GM19452 (cell line): ENCODE results near the gene HCN2.

Experiments used
- ATAC-seq: cut with Tn5 transposase; IDR thresholded peaks from one replicate; pipeline ENCODE4 v1.9.1; 2021; ENCODE audit not compliant: unreplicated experiment

Gene HCN2

GRCh38 chr19:589693-590395, at the start of gene HCN2:
Gene HCN2, plus strand, starts transcription at chr19:589881. Its CDS starts 65 bp downstream, at chr19:589946.
- no peak for ATAC-seq

DNA sequence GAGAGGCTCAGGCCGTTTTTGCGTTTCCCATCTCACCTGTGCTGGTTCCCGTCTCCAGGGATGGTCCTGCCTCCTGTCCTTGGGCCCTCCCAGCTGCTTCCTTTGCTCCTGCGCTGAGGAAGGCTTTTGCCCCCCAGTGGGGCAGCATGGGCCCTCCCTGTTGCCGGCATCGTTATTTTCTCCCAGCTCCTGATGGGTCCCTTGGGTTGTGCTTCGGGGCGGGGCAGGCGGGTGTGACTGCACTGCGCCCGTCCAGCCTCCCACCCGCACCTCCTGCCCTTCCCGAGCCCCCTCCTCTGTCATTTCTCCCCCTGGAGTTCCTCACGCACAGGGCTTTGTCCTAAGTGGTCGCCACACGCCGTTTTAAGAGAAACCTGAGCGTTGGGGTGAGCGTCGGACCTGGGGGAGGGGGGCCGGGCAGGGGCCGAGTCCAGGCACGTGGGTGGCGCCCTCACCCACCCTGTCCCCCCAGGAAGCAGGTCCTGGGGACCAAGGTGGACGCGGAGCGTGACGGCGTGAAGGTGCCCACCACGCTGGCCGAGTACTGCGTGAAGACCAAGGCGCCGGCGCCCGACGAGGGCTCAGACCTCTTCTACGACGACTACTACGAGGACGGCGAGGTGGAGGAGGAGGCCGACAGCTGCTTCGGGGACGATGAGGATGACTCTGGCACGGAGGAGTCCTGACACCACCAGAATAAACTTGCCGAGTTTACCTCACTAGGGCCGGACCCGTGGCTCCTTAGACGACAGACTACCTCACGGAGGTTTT, 48.6 kb upstream of the HCN2 start:
- no peak for ATAC-seq

GRCh38 chr19:541699-542098, 48.0 kb upstream of the HCN2 start:
- ATAC-seq = no peak

- no peak for ATAC-seq
Observed at GRCh38 chr19:542173-542866, 47.4 kb upstream of the HCN2 start.

- ATAC-seq = no peak
Observed at GRCh38 chr19:543910-544608, 45.6 kb upstream of the HCN2 start, which contains the start of gene GZMM. Gene GZMM, plus strand, starts transcription at chr19:544053. Its CDS starts 19 bp downstream, at chr19:544072.

- no peak for ATAC-seq
Observed at GRCh38 chr19:547117-547516, 42.6 kb upstream of the HCN2 start.

DNA sequence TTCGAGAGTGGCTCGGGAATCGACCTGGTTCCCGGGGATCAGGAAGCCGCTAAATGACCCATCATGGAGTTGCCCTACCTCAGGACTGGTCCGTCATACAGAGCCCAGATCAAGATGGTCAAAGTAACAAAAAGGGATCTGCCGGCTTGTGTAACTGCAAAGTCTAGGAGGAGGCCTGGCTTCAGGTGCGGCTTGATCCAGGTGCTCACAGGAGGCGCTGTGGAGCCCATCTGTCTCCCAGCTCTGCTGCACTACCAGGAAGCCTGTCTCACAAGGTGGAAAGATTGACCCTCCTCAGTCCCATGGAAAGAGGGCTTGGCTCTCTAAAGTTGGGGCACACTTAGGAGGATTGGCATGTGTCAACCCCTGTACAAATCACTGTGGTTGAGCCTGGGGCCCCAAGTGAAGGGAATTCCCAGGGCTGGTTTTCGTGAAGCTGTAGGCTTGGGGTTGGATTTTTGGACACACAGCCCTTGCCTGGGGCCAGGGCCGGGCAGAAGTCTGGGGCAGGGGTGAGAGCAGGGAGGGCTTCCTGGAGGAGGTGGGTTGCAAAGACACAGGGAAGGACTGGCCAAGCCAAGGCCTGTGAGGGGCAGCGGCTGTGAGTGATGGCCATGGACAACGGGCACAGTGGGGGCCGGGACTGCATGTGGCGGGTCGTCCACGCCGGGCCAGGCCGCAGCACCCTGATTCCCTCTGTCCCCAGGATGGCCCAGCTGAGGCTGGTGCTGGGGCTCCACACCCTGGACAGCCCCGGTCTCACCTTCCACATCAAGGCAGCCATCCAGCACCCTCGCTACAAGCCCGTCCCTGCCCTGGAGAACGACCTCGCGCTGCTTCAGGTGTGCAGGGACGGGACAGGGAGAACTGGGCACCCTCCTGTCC, 41.6 kb upstream of the HCN2 start:
- no peak for ATAC-seq

- ATAC-seq = no peak
Observed at GRCh38 chr19:548886-549830, 40.5 kb upstream of the HCN2 start.

- ATAC-seq = no peak
Observed at GRCh38 chr19:554817-555216, 34.9 kb upstream of the HCN2 start.

DNA sequence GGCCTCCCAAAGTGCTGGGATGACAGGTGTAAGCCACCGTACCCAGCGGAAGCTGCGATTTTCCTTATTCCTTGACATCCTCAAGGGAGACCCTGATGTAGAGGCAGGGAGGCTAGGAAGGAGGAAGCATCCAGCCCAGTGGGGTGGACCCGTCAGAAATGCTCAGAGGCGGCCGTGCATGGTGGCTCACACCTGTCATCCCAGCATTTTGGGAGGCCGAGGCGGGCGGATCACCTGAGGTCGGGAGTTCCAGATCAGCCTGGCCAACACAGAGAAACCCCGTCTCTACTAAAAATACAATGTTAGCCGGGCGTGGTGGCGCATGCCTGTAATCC, 34.2 kb upstream of the HCN2 start:
- no peak for ATAC-seq

DNA sequence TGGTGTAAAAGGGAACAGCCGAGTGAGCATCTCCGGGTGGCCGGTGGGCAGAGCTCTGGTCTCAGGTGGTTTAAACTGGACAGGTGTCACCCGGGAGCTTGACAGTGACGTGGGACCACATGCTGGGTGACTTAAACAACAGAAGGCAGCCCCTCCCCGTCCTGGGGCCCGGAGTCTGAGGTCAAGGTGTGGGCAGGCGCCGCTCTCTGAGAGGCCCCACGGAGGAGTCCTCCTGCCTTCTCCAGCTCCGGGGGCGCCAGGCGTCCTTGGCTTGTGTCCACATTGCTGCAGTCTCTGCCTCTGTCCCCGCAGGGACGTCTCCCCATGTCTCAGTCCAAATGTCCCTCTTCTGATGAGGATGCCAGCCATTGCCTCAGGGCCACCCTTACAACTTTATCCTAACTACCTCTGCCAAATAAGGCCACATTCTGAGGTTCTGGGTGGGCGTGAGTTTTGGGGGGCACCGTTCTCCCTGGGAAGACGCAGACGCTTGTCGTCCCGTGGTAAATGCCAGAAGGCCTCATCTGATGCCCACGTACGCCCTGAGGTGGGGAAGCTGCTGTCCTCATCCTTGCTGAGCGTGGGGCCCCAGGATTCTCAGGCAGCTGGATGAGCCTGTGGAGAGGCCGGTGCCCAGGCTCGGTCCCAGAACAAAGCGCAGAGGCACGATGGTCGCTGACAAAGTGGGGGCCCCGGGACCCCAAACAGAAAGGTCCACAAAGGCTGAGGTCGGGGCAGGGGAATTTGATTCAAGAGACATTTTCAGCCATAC, 32.9 kb upstream of the HCN2 start:
- ATAC-seq = no peak

DNA sequence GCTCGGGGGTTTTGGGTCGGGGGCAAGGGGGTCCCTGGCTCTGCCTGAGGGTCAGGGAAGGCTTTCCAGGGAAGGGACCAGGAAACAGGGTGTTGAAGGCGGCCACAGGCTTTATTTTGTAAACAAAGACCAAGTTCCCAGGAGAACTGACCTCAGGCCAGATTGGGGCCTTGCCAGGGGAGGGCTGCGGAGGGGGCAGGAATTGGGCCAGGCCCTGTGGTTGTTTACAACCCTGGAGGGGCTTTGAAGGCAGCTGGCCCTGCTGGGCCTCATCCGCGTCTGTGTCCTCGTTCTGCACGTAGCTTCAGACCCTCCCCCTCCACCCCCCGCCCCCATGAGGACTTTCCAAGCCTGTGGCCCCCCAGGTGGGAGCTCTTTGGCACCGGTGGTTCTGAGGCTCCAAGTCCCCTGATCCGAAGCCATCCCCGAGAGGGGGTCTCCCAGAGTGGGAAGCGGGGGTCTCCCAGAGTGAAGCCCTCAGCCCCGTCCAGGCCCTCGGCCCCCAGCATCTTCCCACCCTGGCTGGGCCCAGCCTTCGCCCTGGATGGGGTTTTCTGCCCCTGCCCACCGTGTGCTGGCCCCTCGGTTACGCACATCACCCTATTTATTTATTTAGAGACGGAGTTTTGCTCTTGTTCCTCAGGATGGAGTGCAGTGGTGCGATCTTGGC, 30.8 kb upstream of the HCN2 start:
- no peak for ATAC-seq

- no peak for ATAC-seq
Observed at GRCh38 chr19:560121-560520, 29.6 kb upstream of the HCN2 start.

- no peak for ATAC-seq
Observed at GRCh38 chr19:566403-566802, 23.3 kb upstream of the HCN2 start.

DNA sequence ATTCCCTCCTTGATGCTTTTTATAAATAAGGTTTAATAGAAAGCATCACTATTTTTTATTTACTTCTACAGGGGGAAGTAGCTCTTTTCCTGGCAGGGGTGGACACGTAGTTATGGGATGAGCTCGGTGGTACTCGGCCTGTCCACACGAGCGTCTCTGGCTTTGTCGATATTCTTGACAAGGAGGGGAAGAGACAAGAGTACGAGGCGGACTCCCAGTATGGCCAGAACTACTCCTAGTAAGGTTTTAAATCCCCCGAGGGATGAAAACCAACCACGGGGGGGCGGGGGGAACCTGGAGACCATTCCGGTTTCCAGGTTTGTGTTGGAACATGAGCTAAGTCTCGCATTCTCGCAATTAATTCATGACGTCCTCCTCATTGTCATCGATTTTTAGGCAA, 22.8 kb upstream of the HCN2 start:
- ATAC-seq = no peak

DNA sequence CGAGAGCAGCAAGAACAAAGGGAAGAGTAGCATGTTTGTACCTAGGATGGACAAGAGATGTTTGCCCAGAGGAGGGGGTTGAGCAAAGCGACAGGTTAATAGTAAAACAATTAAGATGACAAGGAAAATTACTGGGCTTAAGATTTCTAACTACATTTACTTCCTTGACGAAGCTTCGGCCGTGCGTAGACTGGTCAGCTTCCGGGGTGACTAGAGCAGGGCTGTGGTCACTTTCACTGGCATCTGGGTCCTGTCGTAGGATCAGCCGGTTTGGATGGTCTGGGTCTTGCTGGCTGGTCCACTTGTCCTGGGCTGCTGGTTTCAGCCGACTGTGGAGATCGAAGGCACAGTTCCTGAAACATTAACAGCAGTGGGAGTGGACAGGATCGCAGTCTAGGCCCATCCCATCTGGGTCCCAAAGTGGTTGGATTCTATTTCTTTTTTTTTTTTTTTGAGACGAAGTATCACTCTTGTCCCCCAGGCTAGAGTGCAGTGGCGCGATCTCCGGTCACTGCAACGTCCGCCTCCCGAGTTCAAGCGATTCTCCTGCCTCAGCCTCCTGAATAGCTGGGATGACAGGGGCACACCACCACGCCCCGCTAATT, 22.3 kb upstream of the HCN2 start:
- ATAC-seq = no peak

- no peak for ATAC-seq
Observed at GRCh38 chr19:570251-570686, 19.4 kb upstream of the HCN2 start.
